AML-193 (cell line): Measurements from ENCODE around the gene FLYWCH1.
A peak's percentile ranks its signal among the peaks of the same experiment; 100 is the strongest.

ENCODE experiments used
- DNase-seq, 2 experiments: peaks; one replicate each; lab custom pipeline; 2025; lab: John Stamatoyannopoulos, UW

The FLYWCH1 gene

GRCh38 chr16:2900526-2901075 is 11.1 kb upstream of the FLYWCH1 start:
- DNase-seq, result no peak

- DNase-seq, result no peak
Observed at GRCh38 chr16:2902337-2903130, 9.2 kb upstream of the FLYWCH1 start.

GRCh38 chr16:2904100-2904921 is 7.4 kb upstream of the FLYWCH1 start:
- peak; percentile 78 to 81 for DNase-seq

GRCh38 chr16:2904922-2905240 is 6.8 kb upstream of the FLYWCH1 start:
- no peak for DNase-seq

- DNase-seq, result peak; percentile 92 to 93
Observed at GRCh38 chr16:2905241-2905987, 6.3 kb upstream of the FLYWCH1 start.

GRCh38 chr16:2905988-2906387 is 5.7 kb upstream of the FLYWCH1 start:
- DNase-seq, result no peak

- DNase-seq, result peak in 1 of 2 experiments; percentile 29
Observed at GRCh38 chr16:2907084-2907753, 4.5 kb upstream of the FLYWCH1 start.

- DNase-seq, result no peak
Observed at GRCh38 chr16:2910441-2910969, 1.2 kb upstream of the FLYWCH1 start.

- peak in 1 of 2 experiments; percentile 10 for DNase-seq
Observed at GRCh38 chr16:2912330-2913199, 834 bp downstream of the FLYWCH1 start.

GRCh38 chr16:2913603-2914002 is 1.9 kb downstream of the FLYWCH1 start:
- DNase-seq, result no peak

- DNase-seq, result no peak
Observed at GRCh38 chr16:2914233-2914632, 2.5 kb downstream of the FLYWCH1 start.

- DNase-seq, result no peak
Observed at GRCh38 chr16:2915196-2915929, 3.6 kb downstream of the FLYWCH1 start.

GRCh38 chr16:2919511-2920255 is 8.0 kb downstream of the FLYWCH1 start:
- peak; percentile 35 to 38 for DNase-seq

- DNase-seq, result no peak
Observed at GRCh38 chr16:2923481-2923880, 11.8 kb downstream of the FLYWCH1 start.

- no peak for DNase-seq
Observed at GRCh38 chr16:2924901-2925755, 13.4 kb downstream of the FLYWCH1 start.

GRCh38 chr16:2925951-2926649 is 14.4 kb downstream of the FLYWCH1 start:
- no peak for DNase-seq

- no peak for DNase-seq
Observed at GRCh38 chr16:2926650-2926999, 14.9 kb downstream of the FLYWCH1 start.
